ENCODE data around the gene LDB2. TPM values are rescaled to one million over a fixed set of nuclear protein-coding genes. Genes with fewer than 3 reads are reported as not detected.

The LDB2 gene
- total RNA-seq, 2 experiments from 2014 or later: not detected

DNA sequence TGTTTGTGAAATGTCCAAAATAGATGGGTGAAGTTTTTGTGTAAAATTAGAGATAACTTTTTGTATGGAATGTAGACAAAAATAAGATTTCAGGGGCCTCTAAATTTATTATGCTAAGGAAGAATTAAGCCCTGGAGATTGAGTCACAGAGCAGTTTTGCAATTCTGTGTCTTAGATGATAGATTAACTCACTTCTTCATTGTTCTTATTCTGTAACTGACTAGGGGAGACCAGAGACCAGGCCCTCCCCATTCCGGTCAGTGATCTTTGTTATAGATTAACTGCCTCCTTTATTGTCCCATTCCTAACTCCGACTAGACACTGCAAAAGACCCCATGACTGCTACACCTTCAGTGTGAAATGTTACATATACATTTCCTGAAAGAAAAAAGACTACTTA is 433.8 kb downstream of the LDB2 start:
- ChIA-PET POLR2A (no interaction called here), CTCF (no interaction called here)

DNA sequence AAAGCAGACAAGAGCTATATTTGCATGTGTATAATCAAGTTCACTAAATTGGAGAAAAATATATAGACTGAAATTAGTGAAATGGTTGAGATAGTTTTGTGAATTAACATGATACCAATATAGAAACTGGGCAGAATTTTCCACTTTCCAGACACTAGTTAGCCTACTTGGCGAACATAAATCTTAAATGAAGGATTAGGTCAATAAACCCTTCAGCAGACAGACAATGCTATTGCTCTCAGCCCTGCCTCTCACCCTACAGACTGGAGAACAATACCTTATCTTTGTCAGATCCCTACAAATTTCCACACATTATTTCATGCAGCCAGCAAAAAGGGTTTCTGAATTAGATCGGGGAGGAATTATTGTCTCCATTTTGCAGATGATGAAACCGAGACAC is 435.8 kb downstream of the LDB2 start:
- ChIA-PET POLR2A (no interaction called here), CTCF (no interaction called here)

DNA sequence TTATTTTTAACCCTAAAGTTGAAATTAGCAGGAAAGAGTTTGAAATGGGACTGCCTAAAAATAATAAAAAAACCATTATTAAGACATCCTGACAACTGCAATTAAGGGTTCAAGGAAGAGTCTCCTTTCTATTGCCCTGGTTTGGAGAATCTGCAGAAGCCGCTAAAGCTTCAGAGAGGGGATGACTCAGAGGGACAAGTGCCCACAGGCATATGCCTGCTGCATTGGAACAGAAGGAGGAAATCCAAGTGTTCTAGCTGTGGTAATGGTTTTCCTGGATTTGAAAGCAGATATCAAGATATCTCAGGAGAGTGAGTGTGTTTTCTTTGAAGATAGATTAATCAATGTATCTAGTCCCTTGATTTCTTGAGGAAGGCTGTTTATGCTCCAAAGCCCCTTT is 437.1 kb downstream of the LDB2 start:
- CTCF ChIA-PET: no interaction called here
- POLR2A ChIA-PET: no interaction called here

DNA sequence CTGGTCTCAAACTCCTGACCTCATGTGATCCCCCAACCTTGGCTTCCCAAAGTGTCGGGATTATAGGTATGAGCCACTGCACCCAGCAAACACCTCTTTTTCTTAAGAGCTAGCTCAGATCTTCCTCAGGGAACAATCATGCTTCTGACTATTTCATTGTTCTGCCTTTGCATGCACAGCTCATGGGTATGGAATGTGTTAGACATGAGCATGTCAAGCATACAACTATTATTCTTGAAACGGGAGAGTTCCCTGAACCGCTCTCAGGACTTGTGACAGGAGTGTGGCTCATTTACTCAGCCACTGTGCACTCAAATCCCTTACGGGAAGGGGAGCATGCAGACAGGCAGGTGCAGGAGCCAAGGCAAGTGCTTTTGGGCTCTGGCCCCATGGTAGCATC is 440.5 kb downstream of the LDB2 start:
- POLR2A ChIA-PET: no interaction called here
- CTCF ChIA-PET: no interaction called here
